SK-N-SH (cell line): ENCODE results near the gene TECRL. TPM values are rescaled to one million over a fixed set of nuclear protein-coding genes. Genes with fewer than 3 reads are reported as not detected.

Experiments
- CTCF ChIA-PET: fragments of 300-600, 350-600 bp; formaldehyde crosslinking; extraction: SDS; loops from one replicate; lab custom pipeline; 2021; lab: Yijun Ruan, JAX
- POLR2A ChIA-PET: fragments of 350-600 bp; sonication (Branson Sonifier 250); formaldehyde crosslinking; extraction: SDS; loops from one replicate; lab custom pipeline; 2020; ENCODE audit warnings: antibody characterized with exemption, inconsistent platforms; lab: Yijun Ruan, JAX
- DNase-seq: peaks from one replicate; pipeline ENCODE4 v3.0.0; 2012
- H2AFZ ChIP-seq: fragments of 200-600 bp; sonication (generic); 2 replicates; pipeline ENCODE4 v1.8.1; 2016; ENCODE audit warnings: antibody characterized with exemption, mild to moderate bottlenecking, low read depth
- H3F3A ChIP-seq: fragments of 200-600 bp; sonication (generic); replicated peaks from 2 replicates; pipeline ENCODE3; 2016; ENCODE audit warnings: antibody characterized with exemption, mild to moderate bottlenecking; ENCODE audit not compliant: insufficient read depth
- H3K27ac ChIP-seq, 2 experiments: fragments of 200-500 bp in 1 of 2; fragments of 200-600 bp in 1 of 2; sonication (Bioruptor generic) in 1 of 2; sonication (generic), shearing (Covaris generic) in 1 of 2; 2 replicates each; pipeline versions ENCODE4 v1.5.1 to v1.6.1; 2014 to 2016; ENCODE audit warnings: low read depth in 2 of 2, inconsistent platforms in 1 of 2, low read length in 1 of 2, mild to moderate bottlenecking in 1 of 2, mixed read lengths in 1 of 2
- H3K27me3 ChIP-seq: fragments of 200-600 bp; sonication (generic), shearing (Covaris generic); 2 replicates; pipeline ENCODE4 v1.6.1; 2016; ENCODE audit warnings: mixed run types; ENCODE audit not compliant: insufficient read depth
- H3K36me3 ChIP-seq, 2 experiments: fragments of 200-500 bp in 1 of 2; fragments of 200-600 bp in 1 of 2; sonication (Bioruptor generic) in 1 of 2; sonication (generic) in 1 of 2; replicated peaks in 1 of 2; 2 replicates each; pipeline versions ENCODE3 to v1.5.1; 2014 to 2016; ENCODE audit warnings: low read length in 1 of 2, mild to moderate bottlenecking in 1 of 2; ENCODE audit not compliant: insufficient read depth in 2 of 2, control insufficient read depth in 1 of 2
- H3K4me1 ChIP-seq, 2 experiments: fragments of 200-500 bp in 1 of 2; fragments of 200-600 bp in 1 of 2; sonication (Bioruptor generic) in 1 of 2; sonication (generic), shearing (Covaris generic) in 1 of 2; 2 replicates each; pipeline versions ENCODE4 v1.5.1 to v1.6.1; 2014 to 2016; ENCODE audit warnings: low read depth in 1 of 2, low read length in 1 of 2, mixed run types in 1 of 2; ENCODE audit not compliant: insufficient read depth in 2 of 2, control insufficient read depth in 1 of 2
- H3K4me2 ChIP-seq: fragments of 200-600 bp; sonication (generic), shearing (Covaris generic); 2 replicates; pipeline ENCODE4 v1.6.1; 2017; ENCODE audit warnings: mixed run types
- H3K4me3 ChIP-seq, 2 experiments: fragments of 200-500 bp in 1 of 2; fragments of 200-600 bp in 1 of 2; sonication (Bioruptor generic) in 1 of 2; sonication (generic), shearing (Covaris generic) in 1 of 2; 2 replicates each; pipeline versions ENCODE4 v1.5.1 to v1.8.1; 2014 to 2016; ENCODE audit warnings: low read depth in 2 of 2, inconsistent platforms in 1 of 2, low read length in 1 of 2, mild to moderate bottlenecking in 1 of 2, mixed read lengths in 1 of 2, moderate library complexity in 1 of 2
- H3K79me2 ChIP-seq: fragments of 200-600 bp; sonication (generic); 2 replicates; pipeline ENCODE4 v1.8.1; 2017; ENCODE audit warnings: mild to moderate bottlenecking; ENCODE audit not compliant: insufficient read depth
- H3K9ac ChIP-seq: fragments of 200-600 bp; sonication (generic); 2 replicates; pipeline ENCODE4 v1.6.1; 2017; ENCODE audit warnings: mixed run types
- H3K9me2 ChIP-seq: fragments of 200-600 bp; sonication (generic); 2 replicates; pipeline ENCODE4 v1.6.1; 2017; ENCODE audit warnings: mixed run types
- H3K9me3 ChIP-seq: fragments of 200-600 bp; sonication (generic); 2 replicates; pipeline ENCODE4 v1.6.1; 2017; ENCODE audit warnings: mixed run types, mild to moderate bottlenecking, moderate library complexity
- H4K20me1 ChIP-seq: fragments of 200-600 bp; sonication (generic); 2 replicates; pipeline ENCODE4 v1.6.1; 2017; ENCODE audit warnings: mild to moderate bottlenecking, mixed run types; ENCODE audit not compliant: insufficient read depth
- EP300 ChIP-seq, 2 experiments: IDR thresholded peaks; 2 replicates each; pipeline versions ENCODE4 v1.4.0 to v1.6.1; 2012; ENCODE audit warnings: borderline replicate concordance in 1 of 2, low read depth in 1 of 2, low read length in 1 of 2
- FOSL2 ChIP-seq: IDR thresholded peaks from 2 replicates; pipeline ENCODE4 v1.4.0; 2012; ENCODE audit warnings: low read depth, mild to moderate bottlenecking, moderate library complexity, borderline replicate concordance
- FOXJ3 ChIP-seq: sonication (generic); formaldehyde crosslinking; IDR thresholded peaks from 2 replicates; pipeline ENCODE4 v1.5.1; 2020; ENCODE audit warnings: mild to moderate bottlenecking, missing genetic modification reagents
- GATA2 ChIP-seq: sonication (generic); formaldehyde crosslinking; IDR thresholded peaks from 2 replicates; pipeline ENCODE4 v1.5.0; 2020; ENCODE audit warnings: mild to moderate bottlenecking, missing genetic modification reagents
- JUND ChIP-seq: IDR thresholded peaks from 2 replicates; pipeline ENCODE4 v1.4.0; 2012
- MXI1 ChIP-seq: IDR thresholded peaks from 2 replicates; pipeline ENCODE4 v1.6.1; 2012; ENCODE audit warnings: mild to moderate bottlenecking, low read depth, low read length, improper control_type of control experiment
- NRF1 ChIP-seq: IDR thresholded peaks from 2 replicates; pipeline ENCODE4 v1.6.1; 2012; ENCODE audit warnings: low read depth, mild to moderate bottlenecking, low read length
- POLR2AphosphoS5 ChIP-seq: IDR thresholded peaks from 2 replicates; pipeline ENCODE4 v1.6.1; 2012; ENCODE audit warnings: low read depth, low read length
- RFX5 ChIP-seq: IDR thresholded peaks from 2 replicates; pipeline ENCODE4 v1.6.1; 2012; ENCODE audit warnings: mild to moderate bottlenecking, improper control_type of control experiment, low read length
- SMC3 ChIP-seq: IDR thresholded peaks from 2 replicates; pipeline ENCODE4 v1.6.1; 2012; ENCODE audit warnings: low read depth, low read length, improper control_type of control experiment
- TAF1 ChIP-seq: IDR thresholded peaks from 2 replicates; pipeline ENCODE4 v1.6.1; 2012; ENCODE audit warnings: low read depth, mild to moderate bottlenecking, low read length, moderate library complexity, borderline replicate concordance
- TEAD4 ChIP-seq: IDR thresholded peaks from 2 replicates; pipeline ENCODE4 v1.4.0; 2012; ENCODE audit warnings: mild to moderate bottlenecking, borderline replicate concordance; ENCODE audit not compliant: insufficient read depth
- WGBS: methylation state at CpG from one replicate; pipeline ENCODE4 v1.1.6; 2017; ENCODE audit warnings: low lambda C conversion rate; 5-methylcytosine and 5-hydroxymethylcytosine counted together
- polyA plus RNA-seq, 3 experiments: library from polyadenylated mRNA; depleted of rRNA; stranded (reverse); fragments of >200 nt; gene quantifications; 2 replicates each; pipeline ENCODE4 v1.2.3, GENCODE V29; 2012
- TF ChIP-seq, protein P1 (sequence below): IDR thresholded peaks from 2 replicates; pipeline ENCODE4 v1.6.1; 2012; ENCODE audit warnings: mild to moderate bottlenecking, low read depth, low read length, moderate library complexity
- TF ChIP-seq, protein P2 (sequence below): IDR thresholded peaks from 2 replicates; pipeline ENCODE4 v1.4.0; 2012; ENCODE audit warnings: low read depth, borderline replicate concordance
- TF ChIP-seq, protein P3 (sequence below): IDR thresholded peaks from 2 replicates; pipeline ENCODE4 v1.4.0; 2012; ENCODE audit warnings: low read depth, borderline replicate concordance

Gene TECRL
- polyA plus RNA-seq, 1 of the 3 experiments (the other 2 are of a cell fraction) = not detected

DNA sequence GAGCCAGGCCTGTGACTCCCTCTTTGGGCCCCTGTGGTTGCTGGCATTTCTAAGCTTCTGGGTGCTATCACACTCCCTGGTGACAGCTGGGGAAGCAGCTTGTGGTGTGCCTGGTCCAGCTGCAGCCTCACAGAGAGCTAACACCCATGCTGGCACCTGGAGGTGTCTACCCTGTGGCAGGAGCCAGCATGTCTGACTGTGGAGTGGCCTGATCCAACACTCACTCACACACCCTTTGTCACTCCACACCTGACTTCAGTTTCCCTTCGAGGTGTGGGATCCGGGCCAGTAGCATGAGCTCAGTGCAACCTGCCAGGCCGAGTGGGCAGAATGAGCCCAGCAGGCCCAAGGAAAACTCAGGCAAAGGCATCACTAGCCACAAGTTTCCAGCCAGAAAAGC, 67.5 kb downstream of the TECRL start:
- Histone ChIP-seq H3K9ac (no peak overlapping the region), H3K27me3 (no peaks in the 10 kb centered on the region), H3K36me3 (no peaks in the 10 kb centered on the region), H2AFZ (no peak overlapping the region), H3K4me1 (no peaks in the 10 kb centered on the region), H3F3A (no peaks in the 10 kb centered on the region), H3K9me2 (no peaks in the 10 kb centered on the region), H3K79me2 (no peaks in the 10 kb centered on the region), H3K27ac (no peak overlapping the region), H3K4me3 (no peak overlapping the region), H3K9me3 (no peaks in the 10 kb centered on the region), H3K4me2 (no peak overlapping the region), H4K20me1 (no peaks in the 10 kb centered on the region)
- ChIA-PET CTCF (no interaction called here), POLR2A (no interaction called here)
- WGBS = 0% methylated on average over 3 of the region's 3 CpGs
- TF ChIP-seq, protein P1, sequence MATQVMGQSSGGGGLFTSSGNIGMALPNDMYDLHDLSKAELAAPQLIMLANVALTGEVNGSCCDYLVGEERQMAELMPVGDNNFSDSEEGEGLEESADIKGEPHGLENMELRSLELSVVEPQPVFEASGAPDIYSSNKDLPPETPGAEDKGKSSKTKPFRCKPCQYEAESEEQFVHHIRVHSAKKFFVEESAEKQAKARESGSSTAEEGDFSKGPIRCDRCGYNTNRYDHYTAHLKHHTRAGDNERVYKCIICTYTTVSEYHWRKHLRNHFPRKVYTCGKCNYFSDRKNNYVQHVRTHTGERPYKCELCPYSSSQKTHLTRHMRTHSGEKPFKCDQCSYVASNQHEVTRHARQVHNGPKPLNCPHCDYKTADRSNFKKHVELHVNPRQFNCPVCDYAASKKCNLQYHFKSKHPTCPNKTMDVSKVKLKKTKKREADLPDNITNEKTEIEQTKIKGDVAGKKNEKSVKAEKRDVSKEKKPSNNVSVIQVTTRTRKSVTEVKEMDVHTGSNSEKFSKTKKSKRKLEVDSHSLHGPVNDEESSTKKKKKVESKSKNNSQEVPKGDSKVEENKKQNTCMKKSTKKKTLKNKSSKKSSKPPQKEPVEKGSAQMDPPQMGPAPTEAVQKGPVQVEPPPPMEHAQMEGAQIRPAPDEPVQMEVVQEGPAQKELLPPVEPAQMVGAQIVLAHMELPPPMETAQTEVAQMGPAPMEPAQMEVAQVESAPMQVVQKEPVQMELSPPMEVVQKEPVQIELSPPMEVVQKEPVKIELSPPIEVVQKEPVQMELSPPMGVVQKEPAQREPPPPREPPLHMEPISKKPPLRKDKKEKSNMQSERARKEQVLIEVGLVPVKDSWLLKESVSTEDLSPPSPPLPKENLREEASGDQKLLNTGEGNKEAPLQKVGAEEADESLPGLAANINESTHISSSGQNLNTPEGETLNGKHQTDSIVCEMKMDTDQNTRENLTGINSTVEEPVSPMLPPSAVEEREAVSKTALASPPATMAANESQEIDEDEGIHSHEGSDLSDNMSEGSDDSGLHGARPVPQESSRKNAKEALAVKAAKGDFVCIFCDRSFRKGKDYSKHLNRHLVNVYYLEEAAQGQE = no peak
- TF ChIP-seq, protein P2, sequence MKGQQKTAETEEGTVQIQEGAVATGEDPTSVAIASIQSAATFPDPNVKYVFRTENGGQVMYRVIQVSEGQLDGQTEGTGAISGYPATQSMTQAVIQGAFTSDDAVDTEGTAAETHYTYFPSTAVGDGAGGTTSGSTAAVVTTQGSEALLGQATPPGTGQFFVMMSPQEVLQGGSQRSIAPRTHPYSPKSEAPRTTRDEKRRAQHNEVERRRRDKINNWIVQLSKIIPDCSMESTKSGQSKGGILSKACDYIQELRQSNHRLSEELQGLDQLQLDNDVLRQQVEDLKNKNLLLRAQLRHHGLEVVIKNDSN = no peak
- no peak for TF ChIP-seq GATA2
- TF ChIP-seq RFX5 = no peak
- no peak for TF ChIP-seq POLR2AphosphoS5
- TF ChIP-seq FOSL2 = no peak
- TF ChIP-seq MXI1 = no peak
- no peak for TF ChIP-seq JUND
- no peak for DNase-seq

DNA sequence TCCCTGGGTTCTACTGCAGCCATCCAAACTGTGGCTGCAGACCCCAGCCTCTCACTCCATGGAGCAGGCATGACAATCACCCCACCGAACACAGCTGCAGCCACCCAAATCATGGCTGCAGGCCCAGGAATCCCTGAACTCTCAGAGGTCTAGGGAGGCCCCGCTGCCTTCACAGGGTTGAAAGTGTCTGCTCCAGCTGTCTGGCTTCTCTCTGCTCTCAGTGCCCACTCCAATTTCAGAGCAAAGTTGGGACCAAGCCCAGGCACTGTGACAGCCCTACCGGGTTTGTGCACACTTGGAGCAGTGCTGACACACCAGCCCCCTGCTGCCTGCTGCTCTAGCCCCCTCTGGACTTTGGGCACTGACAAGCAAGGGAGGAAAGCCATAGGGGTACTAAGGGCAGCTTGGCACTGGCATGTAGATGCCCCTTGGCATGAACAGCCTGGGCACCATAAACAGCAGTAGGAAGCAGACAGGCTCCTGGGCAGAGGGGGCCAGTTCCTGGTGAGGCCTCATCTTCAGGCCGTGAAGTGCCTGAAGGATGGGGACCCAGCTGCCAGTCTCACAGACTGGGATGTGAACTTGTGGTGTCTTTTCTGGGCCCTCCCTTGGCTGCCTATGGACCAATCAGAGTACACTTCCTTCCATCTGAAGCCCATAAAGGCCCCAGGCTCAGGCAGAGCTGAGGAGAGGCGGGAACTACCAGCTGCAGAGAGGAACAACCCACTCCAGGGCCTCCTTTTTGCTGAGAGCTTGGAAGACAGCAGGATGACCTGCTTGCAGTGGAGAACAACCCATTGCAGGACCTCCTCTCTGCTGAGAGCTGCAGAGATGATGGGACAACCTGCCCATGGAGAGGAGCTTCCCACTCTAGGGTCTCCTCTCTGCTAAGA, 68.8 kb downstream of the TECRL start:
- 0% methylated on average over 2 of the region's 5 CpGs for WGBS
- ChIA-PET CTCF (interaction anchor here (0.6 kb wide), 1 partner anchor 225 kb away, joined by 3 read pairs; no protein-coding TSS in a partner anchor), POLR2A (no interaction called here)
- Histone ChIP-seq H4K20me1 (no peaks in the 10 kb centered on the region), H3K4me2 (no peak overlapping the region), H3K9me3 (no peaks in the 10 kb centered on the region), H3K27ac (no peak overlapping the region), H3K36me3 (no peaks in the 10 kb centered on the region), H3K79me2 (no peaks in the 10 kb centered on the region), H3K27me3 (no peaks in the 10 kb centered on the region), H3F3A (no peaks in the 10 kb centered on the region), H3K4me1 (no peaks in the 10 kb centered on the region), H3K9ac (no peak overlapping the region), H3K4me3 (no peak overlapping the region), H2AFZ (no peak overlapping the region), H3K9me2 (no peaks in the 10 kb centered on the region)
- no peak for DNase-seq
- TF ChIP-seq TAF1 = no peak
- TF ChIP-seq NRF1 = no peak
- TF ChIP-seq, protein P3, sequence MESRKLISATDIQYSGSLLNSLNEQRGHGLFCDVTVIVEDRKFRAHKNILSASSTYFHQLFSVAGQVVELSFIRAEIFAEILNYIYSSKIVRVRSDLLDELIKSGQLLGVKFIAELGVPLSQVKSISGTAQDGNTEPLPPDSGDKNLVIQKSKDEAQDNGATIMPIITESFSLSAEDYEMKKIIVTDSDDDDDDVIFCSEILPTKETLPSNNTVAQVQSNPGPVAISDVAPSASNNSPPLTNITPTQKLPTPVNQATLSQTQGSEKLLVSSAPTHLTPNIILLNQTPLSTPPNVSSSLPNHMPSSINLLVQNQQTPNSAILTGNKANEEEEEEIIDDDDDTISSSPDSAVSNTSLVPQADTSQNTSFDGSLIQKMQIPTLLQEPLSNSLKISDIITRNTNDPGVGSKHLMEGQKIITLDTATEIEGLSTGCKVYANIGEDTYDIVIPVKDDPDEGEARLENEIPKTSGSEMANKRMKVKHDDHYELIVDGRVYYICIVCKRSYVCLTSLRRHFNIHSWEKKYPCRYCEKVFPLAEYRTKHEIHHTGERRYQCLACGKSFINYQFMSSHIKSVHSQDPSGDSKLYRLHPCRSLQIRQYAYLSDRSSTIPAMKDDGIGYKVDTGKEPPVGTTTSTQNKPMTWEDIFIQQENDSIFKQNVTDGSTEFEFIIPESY = no peak
- TF ChIP-seq SMC3 = no peak
- no peak for TF ChIP-seq TEAD4
- no peak for TF ChIP-seq GATA2
- TF ChIP-seq JUND = no peak
- no peak for TF ChIP-seq FOXJ3 (CRISPR knock-in tag)
- no peak for TF ChIP-seq FOSL2
- no peak for TF ChIP-seq EP300 (IDR thresholded peaks at IDR 0.05; ENCODE audit: borderline replicate concordance in 1 of 2, low read depth in 1 of 2, low read length in 1 of 2)
- TF ChIP-seq, all 33 proteins: peak for 0
